GM21390 (cell line): Measurements from ENCODE around the gene SORCS3.
"Not testable (repeated sequence)": the region's sequence is repeated elsewhere in the genome, so short reads cannot be mapped to it uniquely, and the experiment has no call there.

ENCODE experiments used
- ATAC-seq: cut with Tn5 transposase; IDR thresholded peaks from one replicate; pipeline ENCODE4 v1.9.1; 2021; ENCODE audit not compliant: unreplicated experiment

Gene SORCS3

DNA sequence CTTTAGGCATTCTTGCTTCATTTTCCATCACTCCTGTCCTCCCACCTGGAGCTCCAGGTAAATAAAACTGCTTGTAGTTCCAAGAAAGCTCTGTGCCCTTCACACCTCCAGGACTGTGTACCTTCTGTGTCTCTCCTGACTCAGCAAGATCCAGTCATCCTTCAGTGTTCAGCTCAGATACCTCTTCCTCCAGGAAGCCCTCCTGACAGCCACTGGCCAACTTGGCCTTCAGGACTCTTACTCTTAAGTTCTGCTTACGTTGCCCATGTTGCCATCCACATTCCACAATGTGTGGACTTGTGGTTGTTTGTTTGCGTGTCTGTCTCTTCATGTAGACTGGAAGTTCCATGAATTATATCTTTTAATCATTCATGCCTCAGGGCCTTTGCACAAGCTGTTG is 48.0 kb downstream of the SORCS3 start:
- ATAC-seq, result no peak

GRCh38 chr10:104689547-104689946 is 48.5 kb downstream of the SORCS3 start:
- no peak for ATAC-seq

DNA sequence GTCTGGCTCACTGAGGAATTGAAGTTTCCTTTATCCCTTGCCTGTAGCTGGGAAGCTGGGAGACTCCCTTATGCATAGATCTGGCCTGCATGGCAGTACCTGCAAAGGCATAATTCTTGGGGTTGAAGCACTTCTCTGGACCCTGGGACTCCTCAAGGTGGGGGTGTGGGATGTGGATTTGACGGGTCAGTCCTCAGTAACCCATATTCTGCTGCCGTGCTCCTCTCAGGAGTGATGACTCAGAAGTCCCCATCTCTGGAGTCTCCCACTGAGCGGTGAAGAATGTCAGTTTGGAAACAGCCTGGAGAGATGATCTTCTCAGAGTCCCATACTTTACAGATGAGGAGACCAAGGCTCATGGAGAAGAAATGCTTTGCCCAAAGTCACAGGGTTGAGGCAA is 49.0 kb downstream of the SORCS3 start:
- no peak for ATAC-seq

GRCh38 chr10:104690959-104691358 is 49.9 kb downstream of the SORCS3 start:
- ATAC-seq, result no peak

DNA sequence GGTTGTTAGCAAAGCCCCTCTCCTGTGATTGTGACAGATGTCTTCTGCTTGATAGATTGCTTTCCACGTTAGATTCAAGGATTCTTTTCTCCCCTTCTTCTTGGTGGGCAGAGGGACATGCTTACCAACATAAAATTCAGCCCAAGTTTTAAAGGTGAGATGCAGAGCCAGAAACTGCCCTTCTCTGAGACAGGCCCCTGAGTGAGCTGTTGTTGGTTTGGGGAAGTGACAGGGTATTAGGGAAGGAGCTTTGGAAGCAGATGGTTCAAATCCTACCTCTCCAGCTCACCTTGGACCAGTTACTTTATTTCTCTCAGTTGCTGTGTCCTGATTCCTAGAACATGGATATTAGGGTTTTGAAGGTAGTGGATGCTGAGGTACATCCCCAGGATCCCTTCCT is 53.0 kb downstream of the SORCS3 start:
- no peak for ATAC-seq

GRCh38 chr10:104703262-104703661 is 62.2 kb downstream of the SORCS3 start:
- not testable (repeated sequence) for ATAC-seq

- ATAC-seq, result no peak
Measured at GRCh38 chr10:104706886-104707285, 65.8 kb downstream of the SORCS3 start.

GRCh38 chr10:104707602-104708459 is 66.7 kb downstream of the SORCS3 start:
- no peak for ATAC-seq

DNA sequence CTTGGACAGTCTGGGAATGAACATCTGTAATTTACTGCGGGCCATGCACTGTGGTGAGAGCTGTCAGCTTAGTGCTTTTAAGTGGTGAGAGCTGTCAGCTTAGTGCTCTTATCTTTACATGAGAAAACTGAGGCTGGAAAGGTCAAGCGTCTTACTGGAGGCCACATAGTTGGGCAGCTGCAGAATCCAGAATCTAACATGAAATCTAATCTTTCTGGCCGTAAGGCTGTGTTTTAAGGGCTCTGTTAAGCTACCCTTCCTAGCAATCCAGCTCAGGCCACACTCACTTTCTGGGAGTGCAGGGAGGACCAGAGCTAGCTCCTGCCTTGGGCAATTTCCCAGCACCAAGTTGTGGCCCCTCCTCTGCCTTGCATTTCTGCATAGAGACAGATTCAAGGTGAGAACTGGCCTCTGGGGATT is 70.2 kb downstream of the SORCS3 start:
- ATAC-seq, result no peak

GRCh38 chr10:104730593-104730992 is 89.5 kb downstream of the SORCS3 start:
- not testable (repeated sequence) for ATAC-seq

- ATAC-seq, result no peak
Measured at GRCh38 chr10:104731192-104731591, 90.1 kb downstream of the SORCS3 start.

GRCh38 chr10:104732222-104732621 is 91.1 kb downstream of the SORCS3 start:
- ATAC-seq, result no peak

DNA sequence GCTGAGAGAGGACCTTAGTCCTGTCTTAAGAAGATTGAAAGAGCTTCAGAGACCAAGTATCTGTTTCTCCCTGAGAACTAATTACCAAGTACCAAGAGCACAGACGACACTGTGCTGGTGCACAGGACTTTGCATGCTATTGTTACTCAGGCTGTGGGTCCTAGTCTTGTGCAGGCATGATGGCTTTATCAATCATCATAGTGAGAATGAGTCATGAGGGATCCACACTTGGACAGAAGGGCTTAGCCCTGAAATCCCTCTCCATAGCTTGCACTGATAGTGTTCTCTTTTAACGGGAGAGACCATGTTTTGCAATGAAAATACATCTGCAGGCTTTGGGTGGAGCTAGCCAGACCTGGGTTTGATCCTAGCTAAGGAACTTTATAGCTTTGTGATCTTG is 93.3 kb downstream of the SORCS3 start:
- ATAC-seq, result no peak

DNA sequence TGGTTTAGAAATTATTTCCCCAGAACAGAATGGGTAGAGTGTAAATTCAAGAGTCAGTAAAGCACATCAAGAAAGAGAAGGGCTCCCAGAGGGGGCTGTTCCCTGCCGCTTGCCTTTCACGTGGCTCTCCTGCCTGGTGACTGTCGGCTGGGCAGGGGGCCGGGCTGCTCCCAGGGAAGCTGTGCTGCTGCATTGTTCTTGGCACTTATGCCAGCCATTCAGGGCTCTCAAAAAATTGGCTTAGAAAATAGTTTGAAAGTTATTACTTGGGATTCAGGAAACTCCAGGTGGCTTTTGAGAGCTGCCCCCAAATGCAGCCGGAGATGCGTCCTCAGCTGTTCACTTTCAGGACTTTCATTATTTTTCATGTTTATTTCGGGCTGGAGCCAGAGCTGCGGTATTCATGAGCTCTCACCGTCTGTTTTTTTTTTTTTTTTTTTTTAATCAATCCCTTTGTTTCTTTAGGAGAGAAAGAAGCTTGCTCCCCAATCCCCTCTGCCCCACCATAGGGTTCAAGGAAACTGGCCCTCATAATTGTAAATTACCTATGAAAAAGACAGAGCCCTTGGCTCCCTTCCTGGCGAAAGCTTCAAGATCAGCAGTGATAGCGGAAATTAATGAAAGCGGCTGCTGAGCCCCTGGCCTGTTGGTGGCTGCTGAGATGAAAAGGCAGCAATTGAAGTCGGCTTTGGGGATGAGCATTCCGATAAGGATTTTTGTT is 94.1 kb downstream of the SORCS3 start:
- no peak for ATAC-seq

GRCh38 chr10:104735757-104736391 is 94.8 kb downstream of the SORCS3 start:
- ATAC-seq, result no peak

GRCh38 chr10:104741127-104741526 is 100.0 kb downstream of the SORCS3 start:
- ATAC-seq, result no peak

GRCh38 chr10:104744052-104744451 is 103.0 kb downstream of the SORCS3 start:
- no peak for ATAC-seq

- ATAC-seq, result no peak
Measured at GRCh38 chr10:104750291-104750690, 109.2 kb downstream of the SORCS3 start.

DNA sequence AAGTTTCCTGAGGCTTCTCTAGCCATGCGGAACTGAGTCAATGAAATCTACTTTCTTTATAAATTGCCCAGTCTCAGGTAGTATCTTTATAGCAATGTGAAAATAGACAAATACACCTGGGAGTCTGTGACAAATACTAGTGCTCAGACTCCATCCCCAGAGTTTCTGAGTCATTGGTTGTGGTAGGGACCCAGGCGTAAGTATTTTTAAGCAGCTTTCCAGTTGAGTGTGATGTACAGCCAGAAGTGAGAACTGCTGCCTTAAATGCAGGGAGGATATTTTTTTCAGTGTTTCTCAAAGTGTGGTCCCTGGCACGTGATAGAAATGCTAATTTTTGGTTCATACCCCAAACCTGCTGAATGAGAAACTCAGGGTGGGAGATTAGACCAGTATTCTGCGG is 121.7 kb downstream of the SORCS3 start:
- ATAC-seq, result no peak

GRCh38 chr10:104766341-104766740 is 125.3 kb downstream of the SORCS3 start:
- no peak for ATAC-seq

DNA sequence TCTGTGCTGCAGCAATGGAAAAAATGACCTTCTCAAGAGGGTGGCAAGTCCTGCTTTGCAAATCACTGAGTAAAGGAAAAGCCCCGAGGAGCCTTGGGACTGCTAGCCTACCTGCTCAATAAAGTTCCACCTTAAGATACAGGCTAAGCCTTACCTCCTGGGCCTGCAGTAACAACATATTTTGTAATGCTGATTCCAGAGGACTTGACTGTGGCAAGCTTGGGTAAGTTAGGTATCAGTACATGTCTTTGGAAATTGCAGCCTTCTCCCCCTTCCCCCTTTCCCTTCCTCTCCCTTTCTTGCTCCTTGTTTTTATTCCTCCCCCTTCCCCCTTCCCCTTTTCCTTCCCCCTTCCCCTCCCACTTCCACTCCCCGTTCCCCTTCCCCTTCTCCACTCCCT is 126.2 kb downstream of the SORCS3 start:
- ATAC-seq, result no peak

- ATAC-seq, result no peak
Measured at GRCh38 chr10:104767745-104768144, 126.7 kb downstream of the SORCS3 start.
